K562 (cell line): ENCODE measurements around the gene SFN. TPM values are rescaled to one million over a fixed set of nuclear protein-coding genes. Genes with fewer than 3 reads are reported as not detected.

ENCODE experiments used
- ATF2 ChIP-seq: sonication (generic); formaldehyde crosslinking; IDR thresholded peaks from 2 replicates; pipeline ENCODE4 v1.8.1; 2022; ENCODE audit warnings: missing genetic modification reagents
- BCOR ChIP-seq: fragments of 450-650 bp; IDR thresholded peaks from 2 replicates; pipeline ENCODE4 v1.6.1; 2016
- BMI1 ChIP-seq: fragments of 150-350 bp; IDR thresholded peaks from 2 replicates; pipeline ENCODE4 v1.6.1; 2014; ENCODE audit warnings: low read length
- CEBPZ ChIP-seq: fragments of 150-350 bp; IDR thresholded peaks from 2 replicates; pipeline ENCODE4 v1.6.1; 2014; ENCODE audit warnings: low read depth, mild to moderate bottlenecking, low read length, borderline replicate concordance
- CGGBP1 ChIP-seq: fragments of 250-450 bp; sonication (Bioruptor Pico); IDR thresholded peaks from 2 replicates; pipeline ENCODE4 v1.9.0; 2021; ENCODE audit warnings: mild to moderate bottlenecking
- DPF2 ChIP-seq: fragments of 450-650 bp; IDR thresholded peaks from 2 replicates; pipeline ENCODE4 v1.6.1; 2016
- E2F3 ChIP-seq: fragments of 250-450 bp; sonication (Bioruptor Pico); IDR thresholded peaks from 2 replicates; pipeline ENCODE4 v1.4.0; 2020; ENCODE audit warnings: mild to moderate bottlenecking
- KAT7 ChIP-seq: sonication (generic); formaldehyde crosslinking; IDR thresholded peaks from 2 replicates; pipeline ENCODE4 v1.8.0; 2022; ENCODE audit warnings: missing genetic modification reagents, mild to moderate bottlenecking, borderline replicate concordance
- MBD2 ChIP-seq: sonication (generic); IDR thresholded peaks from 2 replicates; pipeline ENCODE4 v1.6.1; 2016; ENCODE audit warnings: low read depth, borderline replicate concordance
- MTA3 ChIP-seq: fragments of 450-650 bp; formaldehyde crosslinking; IDR thresholded peaks from 2 replicates; pipeline ENCODE4 v1.6.1; 2017; ENCODE audit warnings: mild to moderate bottlenecking, borderline replicate concordance
- NBN ChIP-seq: fragments of 450-650 bp; IDR thresholded peaks from 2 replicates; pipeline ENCODE4 v1.6.1; 2016; ENCODE audit warnings: low read depth, mild to moderate bottlenecking
- NR2C1 ChIP-seq, 2 experiments: fragments of 450-650 bp; IDR thresholded peaks; 2 replicates each; pipeline ENCODE4 v1.6.1; 2017; ENCODE audit warnings: mild to moderate bottlenecking in 2 of 2, antibody characterized with exemption in 1 of 2, inconsistent platforms in 1 of 2, missing compliant biosample characterization in 1 of 2, missing genetic modification characterization in 1 of 2
- NR3C1 ChIP-seq: sonication (generic); formaldehyde crosslinking; IDR thresholded peaks from 2 replicates; pipeline ENCODE4 v1.8.1; 2022; ENCODE audit warnings: missing genetic modification reagents
- PML ChIP-seq: IDR thresholded peaks from 2 replicates; pipeline ENCODE4 v1.6.1; 2012; ENCODE audit warnings: low read length, inconsistent platforms
- SAFB ChIP-seq: fragments of 200-400 bp; formaldehyde crosslinking; IDR thresholded peaks from 2 replicates; pipeline ENCODE4 v1.6.1; 2017; ENCODE audit warnings: low read depth, low read length, borderline replicate concordance
- SMAD3 ChIP-seq: fragments of 450-650 bp; formaldehyde crosslinking; conservative IDR thresholded peaks from 2 replicates; pipeline ENCODE4 v1.4.0; 2020; ENCODE audit warnings: mild to moderate bottlenecking
- SMAD4 ChIP-seq: fragments of 250-450 bp; sonication (Bioruptor Pico); conservative IDR thresholded peaks from 2 replicates; pipeline ENCODE4 v1.8.0; 2021; ENCODE audit warnings: inconsistent platforms, mild to moderate bottlenecking, moderate library complexity
- SP2 ChIP-seq: IDR thresholded peaks from 2 replicates; pipeline ENCODE4 v1.6.1; 2011; ENCODE audit warnings: mild to moderate bottlenecking, low read depth, low read length, moderate library complexity; ENCODE audit not compliant: poor library complexity, severe bottlenecking; ENCODE audit errors: extremely low read depth
- ZBTB1 ChIP-seq: sonication (generic); formaldehyde crosslinking; IDR thresholded peaks from 2 replicates; pipeline ENCODE4 v1.8.1; 2023; ENCODE audit warnings: missing genetic modification reagents, low read depth, mild to moderate bottlenecking, borderline replicate concordance
- ZKSCAN1 ChIP-seq: fragments of 150-350 bp; IDR thresholded peaks from 2 replicates; pipeline ENCODE4 v1.6.1; 2016; ENCODE audit warnings: low read depth, low read length
- ZKSCAN3 ChIP-seq: fragments of 250-450 bp; sonication (Bioruptor Pico); IDR thresholded peaks from 2 replicates; pipeline ENCODE4 v1.4.0; 2020
- ZNF12 ChIP-seq: sonication (generic); formaldehyde crosslinking; IDR thresholded peaks from 2 replicates; pipeline ENCODE4 v1.4.0; 2020; ENCODE audit warnings: mild to moderate bottlenecking, missing genetic modification reagents
- ZNF431 ChIP-seq: sonication (generic); formaldehyde crosslinking; IDR thresholded peaks from 2 replicates; pipeline ENCODE4 v1.8.0; 2022; ENCODE audit warnings: mild to moderate bottlenecking, missing genetic modification reagents
- ZNF668 ChIP-seq: fragments of 250-450 bp; sonication (Bioruptor Pico); IDR thresholded peaks from 2 replicates; pipeline ENCODE4 v1.8.0; 2022; ENCODE audit warnings: mild to moderate bottlenecking, inconsistent platforms
- polyA plus RNA-seq, 8 experiments: library from polyadenylated mRNA; depleted of rRNA in 4 of 8; stranded (reverse) in 5 of 8; unstranded in 3 of 8; fragments of >200 nt; fragmentation: Nextera tagmentation in 2 of 8; fragmentation: Illumina TruSeq in 1 of 8; extraction: Ambion mirVana in 2 of 8; extraction: Trizol in 1 of 8; gene quantifications; 2 replicates each; pipeline versions ENCODE4 v1.2.1 to v1.2.3, GENCODE V29; 2011 to 2014; ENCODE audit warnings: inconsistent platforms in 1 of 8, missing spikeins in 1 of 8
- total RNA-seq, 7 experiments: library from RNA; depleted of rRNA in 6 of 7; stranded (reverse); fragments of >200 nt in 6 of 7; fragmentation: Illumina TruSeq in 2 of 7; extraction: Trizol in 2 of 7; gene quantifications; 2 replicates each; pipeline versions ENCODE4 v1.2.1 to v1.2.3, GENCODE V29; 2011 to 2021; ENCODE audit warnings: low replicate concordance in 1 of 7

Gene SFN
- total and polyA plus RNA-seq, 9 of the 15 experiments (the other 6 are each of a cell fraction or from before 2014, with no cell fraction given) = 0.10 to 3.8 (median 2.0) TPM

DNA sequence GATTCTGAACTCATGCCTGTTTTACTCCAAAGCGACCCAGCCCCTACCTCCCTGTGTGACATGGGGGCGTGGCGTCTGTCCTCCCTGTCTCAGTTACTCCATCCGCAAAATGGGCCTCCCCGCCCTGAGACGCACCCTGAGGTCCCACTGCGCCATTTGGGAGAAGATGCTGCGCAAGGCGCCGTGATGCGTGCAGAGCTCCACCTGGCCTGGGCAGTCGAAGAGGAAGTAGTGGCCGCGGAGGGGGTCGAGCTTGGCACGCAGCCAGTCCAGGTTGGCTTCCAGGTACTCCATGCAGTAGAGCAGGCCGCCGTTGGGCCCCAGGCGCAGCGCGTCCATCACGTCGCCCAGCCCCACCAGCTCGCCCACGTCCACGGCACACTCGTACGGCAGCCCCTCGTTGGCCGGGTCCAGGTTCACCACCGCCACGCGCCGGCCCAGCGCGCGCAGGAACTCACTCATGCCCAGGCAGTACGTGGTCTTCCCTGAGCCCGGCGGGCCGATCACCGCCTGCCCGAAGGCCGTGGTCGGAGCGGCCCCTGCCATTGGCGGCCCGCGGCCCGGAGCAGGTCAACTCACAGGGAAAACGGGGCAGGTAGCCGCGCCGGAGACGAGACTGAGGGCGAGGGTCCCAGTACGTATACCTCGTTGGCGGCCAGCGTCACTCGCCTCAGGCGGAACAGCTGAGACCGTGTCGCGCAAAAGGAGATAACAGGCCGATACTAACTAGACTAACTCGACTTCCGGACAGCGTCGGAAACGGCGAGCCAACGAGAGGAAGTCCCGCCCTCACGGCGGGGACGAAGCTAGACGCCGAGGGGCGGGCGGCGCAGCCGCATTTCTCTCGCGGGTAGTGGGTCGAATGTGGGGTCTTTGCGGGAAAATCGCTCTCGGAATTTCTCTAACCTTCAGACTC, 26.9 kb downstream of the SFN start, which contains the start of gene GPN2 (continued):
- no peak for TF ChIP-seq CEBPZ
- peak; percentile 74; the same call in 1 of the 2 replicates for TF ChIP-seq MBD2
- TF ChIP-seq ZBTB1 (CRISPR knock-in tag) = peak; percentile 86
- peak; percentile 85 for TF ChIP-seq MTA3
- TF ChIP-seq BMI1 = no peak
- TF ChIP-seq PML = peak; percentile 86
- TF ChIP-seq NR2C1 (IDR thresholded peaks at IDR 0.05) = no peak
- no peak for TF ChIP-seq NR2C1 (tag; IDR thresholded peaks at IDR 0.05)
- TF ChIP-seq CGGBP1 (CRISPR knock-in tag) = peak; percentile 56; the same call in 1 of the 2 replicates
- TF ChIP-seq BCOR = peak; percentile 95
- peak; percentile 55; the same call in 1 of the 2 replicates for TF ChIP-seq ATF2
- TF ChIP-seq ZNF12 (CRISPR knock-in tag) = peak; percentile 71; the same call in 1 of the 2 replicates
- TF ChIP-seq NR3C1 = peak; percentile 93; the same call in 1 of the 2 replicates
- TF ChIP-seq SMAD3 (CRISPR knock-in tag) = no peak
- peak; percentile 86 for TF ChIP-seq ZNF431 (CRISPR knock-in tag)
- peak; percentile 48; the same call in 1 of the 2 replicates for TF ChIP-seq NBN
- TF ChIP-seq ZKSCAN1 = no peak; the same call in 1 of the 2 replicates
- no peak for TF ChIP-seq ZNF668 (CRISPR knock-in tag)
- TF ChIP-seq DPF2 = peak; percentile 55; the same call in 1 of the 2 replicates
- TF ChIP-seq SP2 = peak; percentile 44
- no peak; the same call in 1 of the 2 replicates for TF ChIP-seq E2F3
- TF ChIP-seq ZKSCAN3 (CRISPR knock-in tag) = no peak
- TF ChIP-seq SMAD4 (CRISPR knock-in tag) = peak; percentile 45; the same call in 1 of the 2 replicates
- TF ChIP-seq SAFB = no peak; the same call in 1 of the 2 replicates
- TF ChIP-seq KAT7 (CRISPR knock-in tag) = peak; percentile 100
